SK-N-SH (cell line): ENCODE data around the gene CNBP. TPM values are rescaled to one million over a fixed set of nuclear protein-coding genes. Genes with fewer than 3 reads are reported as not detected.

Experiments used
- CTCF ChIA-PET: fragments of 300-600, 350-600 bp; formaldehyde crosslinking; extraction: SDS; loops from one replicate; lab custom pipeline; 2021; lab: Yijun Ruan, JAX
- POLR2A ChIA-PET: fragments of 350-600 bp; sonication (Branson Sonifier 250); formaldehyde crosslinking; extraction: SDS; loops from one replicate; lab custom pipeline; 2020; ENCODE audit warnings: antibody characterized with exemption, inconsistent platforms; lab: Yijun Ruan, JAX
- DNase-seq: peaks from one replicate; pipeline ENCODE4 v3.0.0; 2012
- H2AFZ ChIP-seq: fragments of 200-600 bp; sonication (generic); 2 replicates; pipeline ENCODE4 v1.8.1; 2016; ENCODE audit warnings: antibody characterized with exemption, mild to moderate bottlenecking, low read depth
- H3F3A ChIP-seq: fragments of 200-600 bp; sonication (generic); replicated peaks from 2 replicates; pipeline ENCODE3; 2016; ENCODE audit warnings: antibody characterized with exemption, mild to moderate bottlenecking; ENCODE audit not compliant: insufficient read depth
- H3K27ac ChIP-seq, 2 experiments: fragments of 200-500 bp in 1 of 2; fragments of 200-600 bp in 1 of 2; sonication (Bioruptor generic) in 1 of 2; sonication (generic), shearing (Covaris generic) in 1 of 2; 2 replicates each; pipeline versions ENCODE4 v1.5.1 to v1.6.1; 2014 to 2016; ENCODE audit warnings: low read depth in 2 of 2, inconsistent platforms in 1 of 2, low read length in 1 of 2, mild to moderate bottlenecking in 1 of 2, mixed read lengths in 1 of 2
- H3K27me3 ChIP-seq: fragments of 200-600 bp; sonication (generic), shearing (Covaris generic); 2 replicates; pipeline ENCODE4 v1.6.1; 2016; ENCODE audit warnings: mixed run types; ENCODE audit not compliant: insufficient read depth
- H3K36me3 ChIP-seq, 2 experiments: fragments of 200-500 bp in 1 of 2; fragments of 200-600 bp in 1 of 2; sonication (Bioruptor generic) in 1 of 2; sonication (generic) in 1 of 2; replicated peaks in 1 of 2; 2 replicates each; pipeline versions ENCODE3 to v1.5.1; 2014 to 2016; ENCODE audit warnings: low read length in 1 of 2, mild to moderate bottlenecking in 1 of 2; ENCODE audit not compliant: insufficient read depth in 2 of 2, control insufficient read depth in 1 of 2
- H3K4me1 ChIP-seq, 2 experiments: fragments of 200-500 bp in 1 of 2; fragments of 200-600 bp in 1 of 2; sonication (Bioruptor generic) in 1 of 2; sonication (generic), shearing (Covaris generic) in 1 of 2; 2 replicates each; pipeline versions ENCODE4 v1.5.1 to v1.6.1; 2014 to 2016; ENCODE audit warnings: low read depth in 1 of 2, low read length in 1 of 2, mixed run types in 1 of 2; ENCODE audit not compliant: insufficient read depth in 2 of 2, control insufficient read depth in 1 of 2
- H3K4me2 ChIP-seq: fragments of 200-600 bp; sonication (generic), shearing (Covaris generic); 2 replicates; pipeline ENCODE4 v1.6.1; 2017; ENCODE audit warnings: mixed run types
- H3K4me3 ChIP-seq, 2 experiments: fragments of 200-500 bp in 1 of 2; fragments of 200-600 bp in 1 of 2; sonication (Bioruptor generic) in 1 of 2; sonication (generic), shearing (Covaris generic) in 1 of 2; 2 replicates each; pipeline versions ENCODE4 v1.5.1 to v1.8.1; 2014 to 2016; ENCODE audit warnings: low read depth in 2 of 2, inconsistent platforms in 1 of 2, low read length in 1 of 2, mild to moderate bottlenecking in 1 of 2, mixed read lengths in 1 of 2, moderate library complexity in 1 of 2
- H3K79me2 ChIP-seq: fragments of 200-600 bp; sonication (generic); 2 replicates; pipeline ENCODE4 v1.8.1; 2017; ENCODE audit warnings: mild to moderate bottlenecking; ENCODE audit not compliant: insufficient read depth
- H3K9ac ChIP-seq: fragments of 200-600 bp; sonication (generic); 2 replicates; pipeline ENCODE4 v1.6.1; 2017; ENCODE audit warnings: mixed run types
- H3K9me2 ChIP-seq: fragments of 200-600 bp; sonication (generic); 2 replicates; pipeline ENCODE4 v1.6.1; 2017; ENCODE audit warnings: mixed run types
- H3K9me3 ChIP-seq: fragments of 200-600 bp; sonication (generic); 2 replicates; pipeline ENCODE4 v1.6.1; 2017; ENCODE audit warnings: mixed run types, mild to moderate bottlenecking, moderate library complexity
- H4K20me1 ChIP-seq: fragments of 200-600 bp; sonication (generic); 2 replicates; pipeline ENCODE4 v1.6.1; 2017; ENCODE audit warnings: mild to moderate bottlenecking, mixed run types; ENCODE audit not compliant: insufficient read depth
- CHD2 ChIP-seq: fragments of 150-350 bp; IDR thresholded peaks from 2 replicates; pipeline ENCODE4 v1.6.1; 2018; ENCODE audit warnings: low read length; ENCODE audit not compliant: partially characterized antibody
- ELF1 ChIP-seq: IDR thresholded peaks from 2 replicates; pipeline ENCODE4 v1.4.0; 2012
- EZH2phosphoT487 ChIP-seq: fragments of 200-600 bp; sonication (generic); IDR thresholded peaks from 2 replicates; pipeline ENCODE4 v1.6.1; 2017; ENCODE audit warnings: low read depth, mixed run types, mild to moderate bottlenecking, antibody characterized with exemption, moderate library complexity, borderline replicate concordance
- FOXJ3 ChIP-seq: sonication (generic); formaldehyde crosslinking; IDR thresholded peaks from 2 replicates; pipeline ENCODE4 v1.5.1; 2020; ENCODE audit warnings: mild to moderate bottlenecking, missing genetic modification reagents
- FOXM1 ChIP-seq: IDR thresholded peaks from 2 replicates; pipeline ENCODE4 v1.4.0; 2012; ENCODE audit warnings: low read depth, mild to moderate bottlenecking
- GATA2 ChIP-seq: sonication (generic); formaldehyde crosslinking; IDR thresholded peaks from 2 replicates; pipeline ENCODE4 v1.5.0; 2020; ENCODE audit warnings: mild to moderate bottlenecking, missing genetic modification reagents
- JUND ChIP-seq: IDR thresholded peaks from 2 replicates; pipeline ENCODE4 v1.4.0; 2012
- MAX ChIP-seq: IDR thresholded peaks from 2 replicates; pipeline ENCODE4 v1.4.0; 2012; ENCODE audit warnings: low read depth
- NFIC ChIP-seq: IDR thresholded peaks from 2 replicates; pipeline ENCODE4 v1.4.0; 2012; ENCODE audit warnings: borderline replicate concordance
- NRF1 ChIP-seq: IDR thresholded peaks from 2 replicates; pipeline ENCODE4 v1.6.1; 2012; ENCODE audit warnings: low read depth, mild to moderate bottlenecking, low read length
- POLR2AphosphoS5 ChIP-seq: IDR thresholded peaks from 2 replicates; pipeline ENCODE4 v1.6.1; 2012; ENCODE audit warnings: low read depth, low read length
- RCOR1 ChIP-seq: fragments of 150-350 bp; IDR thresholded peaks from 2 replicates; pipeline ENCODE4 v1.6.1; 2017; ENCODE audit warnings: antibody characterized with exemption, low read length
- REST ChIP-seq: IDR thresholded peaks from 2 replicates; pipeline ENCODE4 v1.6.1; 2012; ENCODE audit warnings: mild to moderate bottlenecking, low read depth, low read length, moderate library complexity
- SIN3A ChIP-seq: IDR thresholded peaks from 2 replicates; pipeline ENCODE4 v1.6.1; 2012; ENCODE audit warnings: low read depth, mild to moderate bottlenecking, low read length, moderate library complexity, borderline replicate concordance
- SMC3 ChIP-seq: IDR thresholded peaks from 2 replicates; pipeline ENCODE4 v1.6.1; 2012; ENCODE audit warnings: low read depth, low read length, improper control_type of control experiment
- TCF12 ChIP-seq: IDR thresholded peaks from 2 replicates; pipeline ENCODE4 v1.4.0; 2012
- USF2 ChIP-seq: fragments of 150-350 bp; IDR thresholded peaks from 2 replicates; pipeline ENCODE4 v1.6.1; 2017; ENCODE audit warnings: antibody characterized with exemption, low read length, low read depth, borderline replicate concordance
- YY1 ChIP-seq: IDR thresholded peaks from 2 replicates; pipeline ENCODE4 v1.4.0; 2012; ENCODE audit warnings: low read depth, mild to moderate bottlenecking
- WGBS: methylation state at CpG from one replicate; pipeline ENCODE4 v1.1.6; 2017; ENCODE audit warnings: low lambda C conversion rate; 5-methylcytosine and 5-hydroxymethylcytosine counted together
- polyA plus RNA-seq, 3 experiments: library from polyadenylated mRNA; depleted of rRNA; stranded (reverse); fragments of >200 nt; gene quantifications; 2 replicates each; pipeline ENCODE4 v1.2.3, GENCODE V29; 2012

The CNBP gene
- polyA plus RNA-seq, 1 of the 3 experiments (the other 2 are of a cell fraction) = 240 TPM

- no peak overlapping the region for H3K27ac ChIP-seq
- TF ChIP-seq FOXJ3 (CRISPR knock-in tag) = no peak
- no peak for TF ChIP-seq CHD2
- no peak for TF ChIP-seq REST
- no peak for TF ChIP-seq JUND
- TF ChIP-seq EZH2phosphoT487 = no peak
- TF ChIP-seq SMC3 = no peak
- no peak for TF ChIP-seq SIN3A
- TF ChIP-seq POLR2AphosphoS5 = no peak
- TF ChIP-seq NRF1 = no peak
- no peak for TF ChIP-seq TCF12
- TF ChIP-seq GATA2 (CRISPR knock-in tag) = no peak
- no peak for TF ChIP-seq FOXM1
- TF ChIP-seq, all 33 proteins: peak for 0
- no peak overlapping the region for H3K4me3 ChIP-seq
- H3K9ac ChIP-seq = no peak overlapping the region
- CTCF ChIA-PET = interaction anchor here (1.5 kb wide), 1 partner anchor 27 kb away, joined by 4 read pairs; no protein-coding TSS in a partner anchor
- POLR2A ChIA-PET = no interaction called here
- H3F3A ChIP-seq = peaks cover 5% of the 10 kb centered on the region
- no peaks in the 10 kb centered on the region for H4K20me1 ChIP-seq
- DNase-seq = no peak
- no peaks in the 10 kb centered on the region for H3K4me1 ChIP-seq
- 94% methylated on average over 2 of the region's 2 CpGs for WGBS
- no peaks in the 10 kb centered on the region for H3K36me3 ChIP-seq
- H2AFZ ChIP-seq = no peak overlapping the region
- no peak overlapping the region for H3K4me2 ChIP-seq
- H3K79me2 ChIP-seq = no peaks in the 10 kb centered on the region
- no peaks in the 10 kb centered on the region for H3K27me3 ChIP-seq
- no peaks in the 10 kb centered on the region for H3K9me2 ChIP-seq
- H3K9me3 ChIP-seq = no peaks in the 10 kb centered on the region
These were observed 35.0 kb upstream of the CNBP start for GRCh38 chr3:129218742-129219141.

- POLR2A ChIA-PET = no interaction called here
- Histone ChIP-seq H3K79me2 (no peaks in the 10 kb centered on the region), H3F3A (peaks cover 8% of the 10 kb centered on the region), H3K36me3 (no peaks in the 10 kb centered on the region), H4K20me1 (no peaks in the 10 kb centered on the region), H3K27ac (no peak overlapping the region), H3K9ac (no peak overlapping the region), H3K9me3 (no peaks in the 10 kb centered on the region), H3K4me3 (no peak overlapping the region), H3K27me3 (no peaks in the 10 kb centered on the region), H3K4me1 (peaks cover 4 to 6% of the 10 kb centered on the region in 2 experiments; a peak in 2 of 4 replicates), H3K4me2 (no peak overlapping the region), H2AFZ (no peak overlapping the region), H3K9me2 (no peaks in the 10 kb centered on the region)
- 96% methylated on average over 5 of the region's 5 CpGs for WGBS
- DNase-seq = no peak
- CTCF ChIA-PET = interaction anchor here (1.0 to 1.2 kb wide), 2 partner anchors 12 to 32 kb away, joined by 3 to 4 read pairs; no protein-coding TSS in a partner anchor
- no peak for TF ChIP-seq USF2
- TF ChIP-seq NFIC = no peak
- TF ChIP-seq POLR2AphosphoS5 = no peak
- TF ChIP-seq RCOR1 = no peak
- TF ChIP-seq ELF1 = no peak
- no peak for TF ChIP-seq MAX
- TF ChIP-seq SIN3A = no peak
- no peak for TF ChIP-seq REST
- TF ChIP-seq YY1 = no peak
- TF ChIP-seq, all 33 proteins: peak for 0
These were observed 29.5 kb upstream of the CNBP start for GRCh38 chr3:129213238-129213637.
